GM18520 (cell line): Measurements from ENCODE around the gene ACVR1B.
A peak's percentile ranks its signal among the peaks of the same experiment; 100 is the strongest.

Source experiments
- ATAC-seq: cut with Tn5 transposase; IDR thresholded peaks from one replicate; pipeline ENCODE4 v1.9.1; 2021; ENCODE audit not compliant: unreplicated experiment

The ACVR1B gene

DNA sequence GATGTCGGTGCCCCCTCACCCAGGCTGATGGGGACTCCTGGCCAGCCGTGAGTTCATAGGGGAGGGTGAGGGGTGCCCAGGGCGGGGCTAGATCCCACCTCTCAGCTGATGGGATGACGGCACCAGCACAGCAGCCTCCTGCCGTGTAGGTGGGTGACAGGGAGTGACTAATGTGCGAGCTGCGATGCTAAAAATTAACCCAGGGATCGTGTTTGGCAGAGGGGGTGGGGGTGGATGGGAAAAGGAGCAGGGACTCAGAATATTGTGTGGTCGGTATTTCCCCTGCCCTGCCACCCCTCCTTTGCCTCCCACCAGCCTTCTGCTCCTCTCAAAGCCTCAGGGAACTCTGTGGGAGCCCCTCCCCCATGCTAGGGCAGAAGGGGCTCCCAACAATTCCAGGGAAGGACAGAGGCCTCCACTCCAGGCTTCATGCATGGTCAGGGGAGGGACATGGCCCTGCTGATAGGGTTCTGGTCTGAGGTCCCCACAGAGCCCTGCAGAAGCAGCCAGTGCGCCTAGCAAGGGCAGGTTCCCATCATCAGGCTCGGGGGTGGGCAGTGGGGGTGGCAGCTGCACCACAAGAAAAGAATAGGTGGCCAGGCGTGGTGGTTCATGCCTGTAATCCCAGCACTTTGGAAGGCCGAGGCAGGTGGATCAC lies 67.7 kb downstream of the ACVR1B start:
- no peak for ATAC-seq

DNA sequence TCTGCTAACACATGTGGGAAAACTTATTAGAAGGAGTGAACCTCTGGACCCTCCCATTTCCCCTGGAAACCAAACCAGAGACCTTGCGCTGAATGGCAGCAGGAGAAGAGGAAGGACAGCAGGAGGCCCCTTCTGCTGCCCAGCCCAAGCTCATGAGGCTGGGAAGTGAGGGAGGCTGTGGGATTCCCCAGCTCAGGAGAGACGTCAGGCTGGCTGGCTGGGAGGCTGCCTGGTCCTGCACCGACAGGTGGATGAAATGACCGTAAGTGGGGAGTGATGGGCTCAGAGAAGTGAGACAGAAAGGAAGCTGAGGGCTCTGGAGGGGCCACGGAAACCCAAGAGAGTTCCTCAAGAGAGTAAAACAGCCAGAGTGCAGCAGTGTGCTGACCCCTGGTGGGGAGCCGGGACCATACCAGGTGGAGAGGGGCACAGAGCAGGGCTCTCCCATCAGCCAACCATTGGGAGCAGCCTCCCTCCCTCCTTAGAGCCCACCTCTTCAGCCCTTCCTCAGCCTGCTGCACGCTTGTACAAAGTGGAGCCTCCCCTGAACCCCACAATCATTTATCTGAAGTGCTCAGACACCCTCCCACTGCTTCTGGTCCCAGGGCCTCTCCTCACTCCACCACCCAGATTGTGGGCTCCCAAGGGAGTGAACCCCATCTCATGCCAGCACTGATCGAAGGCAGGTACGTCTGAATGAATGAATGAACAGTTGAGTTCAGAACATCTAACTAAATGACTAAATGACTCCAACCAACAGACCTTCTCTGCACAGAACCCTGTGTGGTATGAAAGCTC lies 69.2 kb downstream of the ACVR1B start:
- no peak for ATAC-seq

DNA sequence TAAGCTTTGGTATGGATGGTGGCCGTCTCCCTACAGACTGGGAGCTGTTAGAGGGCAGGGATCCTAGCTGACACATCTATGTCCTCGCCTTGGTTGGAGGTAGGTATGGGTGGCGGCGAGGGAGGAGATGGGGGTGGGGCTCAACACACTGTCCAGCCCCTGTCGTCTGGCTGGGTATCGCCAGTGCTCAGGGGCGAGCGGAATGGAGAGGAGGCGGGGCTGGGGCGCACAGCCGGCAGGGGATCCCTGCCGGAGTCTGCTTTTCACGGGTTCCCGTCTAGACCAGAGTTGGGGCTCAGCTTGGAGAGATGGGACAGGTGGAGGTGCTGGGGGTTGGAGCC lies 71.3 kb downstream of the ACVR1B start:
- no peak for ATAC-seq

DNA sequence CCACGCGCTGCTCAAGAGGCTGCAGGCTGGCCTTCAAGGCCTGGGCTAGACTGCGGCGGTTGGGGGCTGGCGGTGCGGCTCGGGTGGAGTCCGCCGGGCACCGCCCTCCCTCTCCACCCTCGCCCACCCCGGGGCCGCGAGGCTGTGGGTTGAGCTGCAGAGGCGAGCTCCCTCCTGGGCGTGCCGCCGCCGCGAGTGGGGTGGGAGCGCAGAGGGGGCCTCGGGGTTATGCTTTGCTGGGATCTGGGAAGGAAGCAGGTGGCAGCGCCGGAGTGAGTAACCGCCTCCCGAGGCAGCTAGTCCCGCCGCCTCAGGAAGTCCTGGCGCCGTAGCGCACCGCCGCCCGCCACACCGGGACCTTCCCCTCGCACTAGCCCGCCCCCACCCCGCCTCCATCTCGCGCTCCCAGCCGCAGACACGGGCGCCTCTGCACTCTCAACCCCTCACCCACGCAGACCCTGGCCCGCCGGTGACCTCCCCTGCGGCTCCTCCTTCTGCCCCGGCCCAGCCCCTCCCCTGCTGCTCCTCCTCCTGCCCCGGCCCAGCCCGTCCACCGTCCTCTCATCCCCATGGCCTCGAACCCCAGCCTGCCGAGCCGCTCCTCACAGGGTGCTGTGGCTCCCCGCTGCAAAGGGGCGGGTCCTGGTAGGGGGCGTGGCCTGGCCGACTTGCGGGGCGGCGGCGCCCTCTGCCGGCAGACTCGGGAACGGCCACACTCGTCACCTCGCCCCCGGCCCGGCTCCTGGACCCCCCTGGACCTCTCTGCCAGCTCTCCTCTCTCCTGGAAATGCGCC lies 71.9 kb downstream of the ACVR1B start:
- peak; percentile 34 for ATAC-seq

DNA sequence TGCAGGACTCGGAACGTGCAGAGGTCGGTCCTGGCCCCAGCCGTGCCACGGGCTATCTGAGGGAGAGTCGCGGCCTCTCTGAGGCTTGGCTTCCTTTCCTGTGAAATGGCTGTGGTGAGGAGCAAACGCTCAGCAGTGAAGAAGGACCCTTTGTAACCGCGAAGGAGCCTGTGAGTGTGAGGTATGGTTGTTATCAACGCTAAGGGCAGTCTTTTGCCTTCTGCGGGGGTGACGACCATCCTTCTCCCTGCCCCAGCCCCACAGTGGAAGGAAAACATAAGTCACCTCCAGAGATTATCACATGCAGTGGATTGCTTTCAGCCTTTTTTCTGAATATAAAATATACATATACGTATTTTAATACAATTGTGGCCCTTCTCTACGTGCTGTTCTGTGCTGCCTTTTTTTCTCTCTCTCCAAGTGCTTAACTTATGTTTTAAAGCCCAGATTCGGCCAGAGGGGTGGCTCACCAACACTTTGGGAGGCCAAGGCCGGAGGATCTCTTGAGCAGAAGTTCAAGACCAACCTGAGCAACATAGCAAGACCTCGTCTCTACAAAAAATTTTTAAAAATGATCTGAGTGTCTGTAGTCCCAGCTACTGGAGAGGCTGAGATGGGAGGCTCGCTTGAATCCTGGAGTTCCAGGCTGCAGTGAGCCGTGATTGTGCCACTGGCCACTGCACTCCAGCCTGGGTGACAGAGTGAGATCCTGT lies 72.6 kb downstream of the ACVR1B start:
- ATAC-seq = no peak

DNA sequence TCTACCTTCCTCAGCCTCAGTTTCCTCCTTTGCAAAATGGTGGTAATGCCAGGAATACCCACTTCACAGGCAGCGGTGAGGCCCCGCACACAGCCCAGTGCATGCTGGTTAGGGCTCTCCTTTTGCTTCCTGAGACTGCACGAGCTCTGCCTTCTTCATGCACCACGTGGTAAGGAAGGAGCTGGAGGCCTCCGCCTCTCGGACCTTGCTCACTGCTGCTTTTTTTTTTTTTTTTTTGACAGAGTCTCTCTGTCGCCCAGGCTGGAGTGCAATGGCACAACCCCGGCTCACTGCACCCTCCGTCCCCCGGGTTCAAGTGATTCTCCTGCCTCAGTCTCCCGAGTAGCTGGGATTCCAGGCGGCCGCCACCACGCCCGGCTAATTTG lies 73.3 kb downstream of the ACVR1B start:
- ATAC-seq = no peak

DNA sequence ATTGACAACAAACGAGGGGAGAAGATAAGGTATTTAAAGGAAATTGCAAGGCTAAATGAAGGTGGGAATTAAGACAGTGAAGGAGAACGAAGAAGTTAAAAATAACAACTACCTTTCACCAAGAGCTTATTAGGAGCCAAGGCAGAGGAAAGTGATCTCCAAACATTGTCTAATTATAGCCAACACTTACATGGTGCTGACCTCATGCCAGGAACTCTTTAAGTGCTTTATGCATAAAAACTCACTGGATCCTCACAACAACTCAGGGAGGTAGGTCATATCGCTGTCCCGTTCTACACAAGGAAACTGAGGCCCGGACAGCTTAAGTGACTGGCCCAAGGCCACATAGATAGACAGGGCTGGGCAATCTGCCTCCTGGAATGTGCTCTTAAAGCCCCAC lies 74.8 kb downstream of the ACVR1B start:
- ATAC-seq = no peak

DNA sequence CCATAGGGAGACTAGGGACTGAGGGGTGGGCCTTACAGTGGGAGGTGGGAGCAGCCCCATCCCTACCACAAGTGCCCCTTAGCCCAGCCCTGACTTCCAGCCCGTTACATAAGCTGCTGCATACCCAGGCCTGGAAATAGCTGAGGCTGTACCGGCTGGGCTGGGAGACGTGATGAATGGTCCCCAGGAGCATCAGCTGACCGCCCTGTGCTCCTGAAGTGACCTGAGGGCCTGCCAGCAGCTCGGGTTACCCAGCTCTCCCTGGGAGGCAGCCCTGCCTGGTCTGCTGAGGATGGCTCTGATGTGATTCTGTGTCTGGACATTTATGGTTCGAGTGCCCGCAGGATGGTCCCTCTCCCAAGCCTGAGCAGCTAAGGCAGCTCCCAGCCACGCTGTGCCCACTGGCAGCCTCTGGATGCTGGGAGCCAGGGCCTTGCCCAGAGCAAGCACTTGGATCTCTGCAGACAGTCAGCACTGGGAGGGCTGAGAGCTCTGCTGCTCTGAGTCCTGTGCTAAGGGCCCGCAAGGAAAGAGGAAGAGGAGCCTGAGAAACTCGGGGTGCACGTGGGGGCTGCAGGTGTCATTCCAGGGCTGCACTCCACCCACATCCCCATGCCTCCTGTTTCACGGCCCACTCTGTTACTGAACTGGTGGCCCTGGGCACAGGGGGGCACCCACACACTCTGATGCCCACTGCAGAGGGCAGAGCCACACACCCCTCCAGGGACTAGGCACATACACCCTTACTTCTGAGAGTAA lies 75.8 kb downstream of the ACVR1B start:
- ATAC-seq = no peak

DNA sequence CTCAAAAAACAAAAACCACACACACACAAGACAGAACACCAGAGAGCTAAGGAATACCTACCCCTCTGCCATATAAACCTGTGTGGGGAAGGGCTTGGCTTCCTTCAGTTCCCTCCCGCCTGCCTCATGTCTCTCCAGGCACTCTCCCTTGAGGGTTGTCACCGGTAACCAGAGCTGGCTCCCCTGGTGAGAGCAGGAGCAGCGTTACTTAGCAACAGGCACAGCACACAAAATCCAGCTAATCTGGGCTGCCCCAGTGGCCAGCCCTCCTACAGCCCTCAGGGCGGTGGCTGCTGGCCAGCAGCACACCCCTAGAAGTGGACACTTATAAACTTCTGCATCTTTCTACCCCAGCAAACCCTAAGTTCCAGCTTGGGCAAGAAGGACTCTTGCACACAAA lies 78.2 kb downstream of the ACVR1B start:
- ATAC-seq = no peak

DNA sequence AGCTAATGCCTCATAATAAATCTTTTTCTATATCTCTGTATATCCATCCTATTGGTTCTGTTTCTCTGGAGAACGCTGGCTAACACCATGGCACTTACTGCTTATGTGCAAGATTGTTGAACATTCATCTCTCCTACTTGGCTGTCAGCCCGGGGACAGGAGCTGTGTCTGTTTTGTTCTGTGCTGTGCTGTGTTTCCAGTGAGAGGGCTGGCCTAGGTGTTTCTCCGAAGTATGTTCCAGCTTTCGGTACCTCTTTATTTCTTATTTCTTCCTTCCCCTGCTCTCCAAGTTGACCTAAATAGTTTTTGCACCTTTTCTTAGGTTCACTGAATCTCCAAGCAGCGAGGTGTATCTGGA lies 80.9 kb downstream of the ACVR1B start:
- ATAC-seq = no peak

DNA sequence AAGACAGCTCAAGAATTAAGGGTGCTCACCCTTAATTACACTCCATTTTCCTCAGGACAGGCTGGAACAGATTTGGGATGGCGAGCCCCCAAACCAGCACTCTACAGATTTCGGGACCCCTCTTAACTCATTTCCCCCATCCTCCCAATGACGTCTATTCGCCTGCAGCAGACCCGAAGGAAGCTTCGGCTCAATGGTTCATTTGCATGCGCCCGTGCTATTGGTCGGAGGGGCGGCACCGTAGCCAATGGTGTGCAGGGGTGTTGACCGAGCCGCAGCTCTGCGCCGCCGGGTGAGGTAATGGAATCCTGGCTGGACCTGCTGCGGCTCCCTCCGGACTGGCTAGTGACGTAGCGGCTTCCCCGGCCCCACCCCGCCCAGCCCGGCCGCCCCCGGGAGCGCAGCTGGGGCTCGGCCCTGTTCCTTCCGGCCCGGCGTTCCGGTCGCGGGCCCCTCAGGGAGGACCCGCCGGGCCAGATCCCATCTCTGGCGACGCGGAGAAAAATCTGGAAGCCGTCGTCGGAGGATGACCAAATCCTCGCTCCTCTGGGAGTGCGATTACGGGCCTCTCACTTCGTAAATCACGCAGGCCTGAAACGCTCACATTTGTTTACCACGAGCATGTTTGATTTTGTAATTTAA lies 81.4 kb downstream of the ACVR1B start:
- peak; percentile 89 for ATAC-seq

DNA sequence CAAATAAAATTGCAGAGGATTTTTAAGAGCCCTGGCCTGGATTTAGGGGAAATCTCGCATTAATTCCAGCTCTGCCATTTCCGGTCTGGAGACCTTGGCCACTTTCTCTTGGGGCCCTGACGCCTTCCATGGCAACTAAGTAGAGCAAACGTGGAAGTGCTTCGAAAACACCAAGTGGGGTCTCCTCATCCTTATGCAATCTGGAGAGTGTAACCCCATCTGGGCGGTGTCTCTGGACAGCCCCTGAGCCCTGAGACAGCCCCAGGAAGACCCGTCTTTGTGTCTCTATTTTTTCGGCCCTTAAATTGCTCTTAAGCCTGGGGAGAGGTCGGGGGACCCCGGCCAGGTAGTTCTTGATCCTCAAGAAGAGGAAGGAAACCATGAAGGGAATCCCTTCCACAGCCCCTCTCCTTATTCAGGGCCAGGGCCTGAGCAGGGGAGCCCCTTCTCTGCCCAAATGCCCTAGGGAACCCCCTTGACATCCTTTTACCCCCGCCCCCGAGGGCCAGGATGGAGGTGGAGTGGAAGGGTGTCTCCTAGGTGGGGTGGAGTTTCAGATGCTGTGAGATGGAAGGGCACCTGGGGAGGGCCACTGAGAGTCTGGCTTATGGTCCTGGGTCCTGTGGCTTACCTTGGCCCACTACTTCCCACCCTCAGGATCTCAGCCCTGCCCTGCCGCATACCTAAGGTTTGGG lies 82.1 kb downstream of the ACVR1B start:
- no peak for ATAC-seq

DNA sequence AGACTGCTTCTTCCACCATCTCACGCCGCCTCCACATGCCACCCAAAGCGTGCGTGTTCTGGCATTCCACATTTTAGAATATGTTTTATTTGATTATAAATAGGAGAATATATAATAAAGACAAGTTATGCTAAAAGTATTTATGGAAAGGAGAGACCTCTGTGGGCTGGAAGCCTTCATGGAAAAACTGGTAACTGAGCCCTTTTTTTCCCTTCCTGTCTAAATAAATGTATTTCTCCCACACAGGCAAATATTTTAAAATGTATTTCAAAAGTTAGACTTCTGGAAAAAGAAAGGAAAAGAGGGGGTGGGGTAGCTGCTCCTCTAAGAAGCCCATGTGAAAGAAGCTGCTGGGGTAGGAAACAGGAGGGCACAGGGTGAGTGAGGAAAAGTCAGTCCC lies 83.7 kb downstream of the ACVR1B start:
- ATAC-seq = no peak

DNA sequence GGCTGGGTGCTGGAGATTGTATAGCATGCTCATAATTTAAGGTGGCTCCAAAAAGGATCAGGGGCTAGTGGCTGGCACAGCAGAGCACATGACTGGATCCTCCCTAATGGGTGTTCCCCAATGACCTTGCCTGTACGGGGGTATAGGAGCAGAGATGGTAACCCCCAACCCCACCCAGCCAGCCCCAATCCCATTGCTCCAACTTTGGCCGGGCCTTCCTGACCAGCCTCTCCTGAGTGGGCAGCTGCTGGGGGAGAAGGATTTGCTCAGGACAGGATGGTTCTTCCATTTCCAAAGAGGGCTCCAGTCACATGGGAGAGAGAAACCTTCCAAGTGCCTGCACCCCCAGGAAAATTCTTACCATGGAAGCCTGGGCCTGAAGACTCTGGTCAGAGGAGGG lies 84.4 kb downstream of the ACVR1B start:
- ATAC-seq = no peak

DNA sequence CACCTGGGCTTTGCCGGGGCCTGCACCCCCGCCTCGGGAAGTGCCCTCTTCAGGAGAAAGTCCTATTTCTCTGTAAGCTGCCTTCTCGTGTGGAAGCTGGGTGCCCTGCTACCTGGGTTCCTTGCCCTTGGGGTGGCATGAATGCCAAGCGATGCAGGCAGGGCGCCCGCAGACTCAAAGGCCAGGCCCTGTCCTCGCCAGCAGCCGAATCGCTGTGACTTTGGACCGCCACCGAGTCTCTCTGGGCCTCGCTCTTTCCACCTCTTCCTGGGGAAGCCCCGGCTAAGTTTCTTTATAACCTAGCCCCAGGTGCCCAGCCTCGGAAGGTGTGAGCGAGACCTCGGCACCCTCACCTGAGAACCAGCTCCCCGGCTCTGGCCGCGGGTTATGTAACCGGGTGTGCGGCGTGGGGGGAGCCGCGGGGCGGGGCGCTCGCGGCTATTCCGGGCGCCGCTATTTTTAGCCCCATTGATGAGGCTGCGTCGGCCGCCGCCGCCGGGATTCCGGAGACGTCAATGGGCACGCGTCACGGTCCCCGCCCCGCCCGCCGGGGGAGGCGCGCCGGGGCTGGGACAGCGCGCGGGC lies 85.2 kb downstream of the ACVR1B start:
- peak; percentile 37 for ATAC-seq

DNA sequence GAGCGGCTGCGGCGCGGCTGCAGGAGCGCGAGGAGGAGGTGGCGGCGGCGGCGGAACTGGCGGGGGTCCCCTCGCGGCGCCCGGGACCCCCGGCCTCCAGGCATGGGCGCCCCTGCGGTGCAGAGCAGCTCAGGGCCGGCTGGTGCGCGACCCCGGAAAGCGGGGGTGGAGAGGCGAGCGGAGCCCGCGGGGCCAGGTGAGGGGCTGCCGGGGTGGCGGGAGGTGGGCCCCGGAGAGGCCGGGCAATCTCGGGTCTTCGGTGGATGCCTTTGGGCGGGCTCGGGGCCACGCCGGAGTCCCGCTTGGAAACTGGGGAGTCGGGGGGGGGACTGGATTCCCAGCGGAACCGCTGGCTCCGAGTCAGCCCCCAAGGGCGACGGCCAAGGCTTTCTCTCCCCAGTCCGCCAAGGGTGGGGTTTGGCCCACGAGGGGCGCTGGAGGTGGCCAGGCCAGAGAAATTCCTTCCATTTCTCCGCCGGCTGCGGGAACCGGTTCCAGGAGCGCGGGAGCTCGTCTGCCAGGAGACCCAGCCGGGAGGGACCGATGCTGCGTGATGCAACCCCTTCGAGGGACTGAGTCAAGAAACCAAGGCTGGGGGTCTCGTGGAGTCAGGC lies 85.9 kb downstream of the ACVR1B start:
- ATAC-seq = no peak

DNA sequence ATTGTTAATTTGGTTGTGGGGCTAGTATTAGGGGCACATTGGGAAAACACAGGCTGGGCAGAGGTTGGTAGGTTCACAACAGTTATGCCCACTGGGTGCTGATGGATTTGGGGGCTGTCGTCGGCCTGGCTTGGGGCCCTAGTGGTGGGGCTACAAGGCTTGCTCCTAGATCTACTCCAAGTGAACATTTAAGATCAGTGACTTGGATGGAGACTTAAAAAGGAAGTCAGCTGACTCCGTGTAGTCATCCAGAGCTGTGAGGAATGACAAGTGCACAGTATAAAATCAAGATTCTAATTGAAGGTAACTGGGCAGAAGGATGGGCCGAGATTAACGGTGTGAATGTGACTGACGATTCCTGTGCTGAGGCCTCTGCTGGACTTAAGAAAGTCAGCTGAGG lies 86.9 kb downstream of the ACVR1B start:
- no peak for ATAC-seq

DNA sequence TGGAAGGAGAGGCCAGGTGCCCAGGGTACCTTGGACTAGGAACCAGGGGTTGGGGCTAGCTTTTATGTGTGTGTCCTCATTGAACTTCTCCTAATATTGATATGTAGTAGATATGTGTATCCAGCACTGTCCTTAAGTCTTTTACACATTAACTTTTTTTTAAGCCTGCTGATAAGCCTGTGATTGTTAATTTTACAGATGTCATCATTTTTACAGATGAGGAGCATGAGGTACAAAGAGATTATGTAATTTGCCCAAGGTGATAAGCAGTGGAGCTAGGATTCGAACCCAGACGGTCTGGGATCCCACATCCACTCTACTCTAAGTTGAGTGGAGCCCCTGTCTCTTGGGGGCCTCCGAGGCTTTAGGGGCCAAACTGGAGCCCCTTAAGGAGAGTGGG lies 89.5 kb downstream of the ACVR1B start:
- ATAC-seq = no peak

DNA sequence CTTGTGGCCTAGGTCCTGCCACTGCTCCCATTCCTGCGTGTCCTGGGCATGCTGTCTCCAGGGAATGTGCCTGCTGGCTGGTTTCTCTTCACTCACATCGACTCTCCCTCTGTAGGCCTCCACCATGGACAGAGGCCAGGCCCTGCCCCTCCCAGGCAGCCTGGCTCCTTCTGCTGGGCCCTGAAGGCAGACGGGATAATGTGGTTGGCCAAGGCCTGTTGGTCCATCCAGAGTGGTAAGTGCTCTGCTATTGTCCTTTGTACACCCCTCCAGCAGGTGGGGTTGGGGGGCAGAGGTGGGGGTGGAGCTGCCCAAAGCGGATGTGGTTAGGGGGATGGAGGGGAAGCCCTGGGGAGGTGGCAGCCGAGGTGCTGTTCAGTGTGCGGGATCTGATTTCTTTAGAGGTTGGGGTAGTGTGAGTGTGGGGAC lies 90.2 kb downstream of the ACVR1B start:
- ATAC-seq = no peak
